ENCODE measurements around the gene LCN15.

LCN15 gene

DNA sequence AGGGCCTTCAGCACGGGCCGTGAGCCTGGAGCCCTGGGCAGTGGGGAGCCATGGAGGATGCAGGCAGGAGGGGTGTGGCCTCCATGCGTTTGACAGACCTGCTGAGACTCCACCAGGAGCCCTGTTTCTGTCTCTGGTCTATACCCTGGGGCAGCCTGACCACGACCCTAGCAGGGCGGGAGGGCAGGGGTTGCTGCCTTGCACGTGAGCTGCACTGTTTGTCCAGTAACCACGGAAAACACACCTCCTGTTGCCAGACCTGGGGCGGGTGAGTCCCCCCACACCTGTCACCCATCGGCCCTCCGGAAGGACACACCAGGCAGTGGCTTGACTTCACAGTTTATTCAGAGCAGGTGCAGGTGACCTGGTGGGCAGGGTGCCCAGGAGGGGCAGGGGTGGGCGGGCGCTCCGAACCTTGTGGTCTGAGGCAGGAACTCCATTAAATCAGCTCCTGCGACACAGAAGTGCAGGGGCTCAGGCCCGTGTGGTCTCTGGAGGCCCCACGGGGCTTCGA is 10.2 kb downstream of the LCN15 start:
- no peak for DNase-seq

- DNase-seq, result no peak
Measured at GRCh38 chr9:136753371-136754058, 10.8 kb downstream of the LCN15 start.

- no peak for DNase-seq
Measured at GRCh38 chr9:136751814-136752213, 12.5 kb downstream of the LCN15 start.

GRCh38 chr9:136751244-136751643 is 13.1 kb downstream of the LCN15 start:
- no peak for DNase-seq

- DNase-seq, result no peak
Measured at GRCh38 chr9:136750526-136750925, 13.8 kb downstream of the LCN15 start.

DNA sequence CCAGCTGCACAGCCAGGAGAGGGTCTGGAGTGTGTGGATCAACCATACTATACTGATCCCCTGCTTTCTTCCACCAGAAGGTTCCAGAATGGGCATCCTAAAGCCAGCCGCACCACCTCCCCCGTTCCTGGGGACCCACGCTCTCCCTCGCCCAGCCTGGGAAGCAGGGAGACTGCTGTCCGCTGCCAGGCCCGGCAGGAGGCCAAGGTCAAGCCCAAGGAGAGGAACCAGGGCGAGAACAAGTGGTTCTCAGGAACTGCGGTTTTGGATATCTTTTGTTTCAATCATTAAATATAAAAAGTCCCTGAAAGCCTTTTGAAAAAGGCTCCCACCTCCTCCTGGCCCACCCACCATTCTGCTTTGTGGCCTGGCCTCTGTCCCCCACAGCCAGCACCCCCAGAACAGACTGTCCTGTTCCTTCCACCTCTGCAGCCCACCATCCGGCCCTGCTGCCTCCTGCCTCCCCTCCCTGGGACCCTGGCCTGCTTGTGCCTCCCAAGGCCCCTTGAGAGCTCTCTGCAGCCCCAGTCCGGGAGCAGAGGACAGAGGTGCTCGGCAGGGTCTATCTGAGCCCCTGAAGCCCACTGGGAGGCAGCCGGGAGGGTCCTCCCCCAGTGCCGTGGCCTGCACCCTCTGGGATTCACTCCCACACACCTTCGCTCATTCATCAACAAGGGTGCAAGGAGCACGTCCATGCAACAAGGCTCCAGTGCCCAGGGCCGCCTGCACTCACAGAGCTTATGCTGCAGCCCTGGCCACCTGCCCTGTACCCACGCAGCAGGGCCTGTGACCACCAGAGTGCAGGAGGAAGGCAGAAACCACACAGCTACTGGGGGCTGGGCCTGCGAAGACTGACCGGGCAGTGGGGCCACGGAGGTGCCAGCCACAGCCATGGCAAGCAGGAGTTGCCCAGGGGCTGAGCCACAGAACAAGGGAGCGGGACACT is 15.4 kb downstream of the LCN15 start:
- DNase-seq, result no peak

DNA sequence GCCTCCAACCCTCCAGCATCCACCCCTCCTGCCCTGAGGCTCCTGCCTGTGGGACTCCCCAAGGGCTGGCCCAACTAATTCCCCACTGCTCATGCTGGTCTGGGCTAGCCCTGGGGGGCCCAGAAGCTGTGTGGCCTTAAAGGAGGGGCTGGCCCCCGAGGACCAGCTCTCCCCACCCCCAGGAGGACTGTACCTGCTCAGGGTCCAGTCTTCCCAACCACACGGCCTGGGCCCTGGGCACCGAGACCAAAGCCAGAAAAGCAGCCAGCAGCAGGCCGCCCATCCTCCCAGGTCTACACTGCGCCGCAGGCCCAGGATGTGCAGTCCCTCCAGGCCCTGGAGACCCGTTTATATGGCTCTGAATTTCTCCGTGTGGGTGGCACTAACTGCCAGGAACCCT is 16.1 kb downstream of the LCN15 start, which contains the start of gene LCN6:
Gene LCN6, minus strand, starts transcription at position 325 of the 400 bp plus-strand sequence. Its CDS starts 42 bp downstream, at position 283.
- DNase-seq, result no peak

- no peak for DNase-seq
Measured at GRCh38 chr9:136747161-136748060, 16.9 kb downstream of the LCN15 start.

DNA sequence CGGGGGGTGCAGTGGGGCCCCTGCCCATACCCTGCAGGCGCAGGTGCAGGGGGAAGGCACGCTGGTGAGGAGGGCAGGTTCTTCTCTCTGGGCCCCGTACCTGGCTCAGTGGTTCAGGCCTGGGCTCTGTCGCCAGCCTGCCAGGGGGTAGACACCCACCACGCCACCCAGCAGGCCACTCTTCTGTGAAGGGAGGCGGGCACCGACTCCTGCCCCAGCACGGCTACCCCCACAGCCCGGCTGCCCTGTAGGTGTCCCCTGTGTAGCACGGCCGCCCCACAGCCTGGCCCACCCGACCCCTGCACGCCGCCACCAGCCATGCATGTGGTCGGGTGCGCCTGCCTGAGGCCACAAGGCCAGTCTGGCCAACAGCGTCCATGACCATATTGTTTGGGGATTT is 17.7 kb downstream of the LCN15 start:
- DNase-seq, result no peak

- DNase-seq, result no peak
Measured at GRCh38 chr9:136746155-136746490, 18.2 kb downstream of the LCN15 start.

GRCh38 chr9:136745389-136746154 is 18.7 kb downstream of the LCN15 start:
- DNase-seq, result no peak

- no peak for DNase-seq
Measured at GRCh38 chr9:136744773-136745172, 19.5 kb downstream of the LCN15 start.

DNA sequence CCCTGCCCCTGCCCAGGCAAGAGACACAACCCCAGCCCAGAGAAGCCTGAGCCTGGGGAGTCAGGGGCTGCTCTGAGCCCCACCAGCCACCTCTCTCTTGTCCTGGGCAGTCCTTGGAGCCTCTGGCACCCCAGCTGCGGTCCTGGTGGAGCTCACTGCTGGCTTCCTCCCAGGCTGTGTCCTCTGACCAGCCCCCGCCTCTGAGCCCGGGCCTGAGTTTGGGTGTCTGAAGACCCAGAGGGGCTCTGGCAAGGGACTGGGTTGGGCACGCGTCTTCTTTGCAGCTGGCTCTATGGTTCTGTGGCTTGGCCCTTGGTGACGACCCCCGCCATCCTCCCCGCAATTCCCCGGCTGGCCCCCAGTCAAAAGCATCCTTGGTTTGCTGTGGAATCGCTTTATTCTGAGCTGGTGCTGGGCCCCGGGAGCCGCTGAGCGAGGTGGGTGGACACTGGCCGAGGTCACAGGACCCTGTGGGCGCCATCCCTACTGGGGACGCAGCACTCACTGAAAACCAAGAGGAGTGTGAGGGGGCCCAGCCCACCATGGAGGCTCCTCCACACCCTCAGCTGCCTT is 20.6 kb downstream of the LCN15 start:
- DNase-seq, result no peak

DNA sequence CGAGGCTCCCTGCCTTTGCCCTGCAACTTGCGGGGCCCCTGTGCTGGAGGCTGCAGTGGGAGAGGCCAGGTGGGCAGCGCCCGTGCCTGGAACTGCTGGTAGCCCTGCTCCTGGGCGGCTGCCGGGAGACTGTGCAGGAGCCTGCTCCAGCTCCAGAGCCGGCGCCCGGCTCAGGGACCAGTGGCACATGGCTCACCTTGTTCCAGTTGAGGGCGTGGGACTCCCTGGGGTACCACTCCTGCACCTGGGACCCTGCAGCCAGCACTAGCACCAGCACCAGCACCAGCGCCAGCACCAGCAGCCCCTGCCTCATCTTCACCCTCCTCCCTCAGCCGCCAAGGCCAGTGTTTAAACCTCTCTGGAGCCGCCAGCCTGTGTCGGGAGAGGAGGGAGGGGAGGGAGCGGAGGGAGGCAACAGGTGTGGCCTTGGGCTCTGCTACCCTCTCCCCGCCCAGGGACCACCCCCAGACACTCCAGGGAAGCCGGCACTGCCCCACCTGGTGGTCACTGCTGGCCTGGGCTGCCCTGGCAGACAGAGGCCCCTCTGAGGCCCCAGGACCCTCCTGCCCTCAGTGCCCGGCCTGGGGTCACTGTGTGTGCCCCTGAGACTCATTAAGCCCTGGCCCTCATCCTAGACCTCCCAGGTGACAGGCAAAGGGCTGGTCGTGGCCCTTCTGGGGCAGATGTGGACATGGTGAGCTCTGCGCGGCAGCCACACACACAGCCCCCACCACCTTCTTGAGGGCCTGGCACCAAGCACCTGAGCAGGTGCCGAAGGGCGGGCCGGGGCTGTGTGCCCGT is 21.5 kb downstream of the LCN15 start, which contains the start of gene LCN10:
Gene LCN10, minus strand, starts transcription at position 350 of the 801 bp plus-strand sequence. Its CDS starts 37 bp downstream, at position 313.
- no peak for DNase-seq

GRCh38 chr9:136741883-136742571 is 22.3 kb downstream of the LCN15 start:
- DNase-seq, result no peak

- DNase-seq, result no peak
Measured at GRCh38 chr9:136740971-136741882, 23.1 kb downstream of the LCN15 start.

DNA sequence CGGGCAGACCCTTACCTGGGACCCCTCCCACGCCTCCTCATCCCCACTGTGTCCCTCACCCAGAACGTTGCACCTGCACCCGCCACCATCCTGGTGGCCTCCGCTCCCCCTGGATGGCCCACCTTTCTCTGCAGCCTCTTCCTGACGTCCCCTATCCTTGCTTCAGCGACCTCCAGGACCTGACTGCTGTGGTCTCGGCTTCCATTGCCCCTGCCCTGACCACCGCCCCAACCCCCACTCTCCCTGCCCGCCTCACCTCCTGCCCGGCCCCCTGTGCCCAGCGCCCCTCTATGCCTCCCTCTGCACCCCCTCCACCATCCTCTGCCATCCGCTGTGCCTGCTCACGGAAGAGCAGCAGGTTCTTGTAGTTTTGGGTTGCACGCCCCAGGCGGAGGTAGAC is 23.8 kb downstream of the LCN15 start:
- no peak for DNase-seq

DNA sequence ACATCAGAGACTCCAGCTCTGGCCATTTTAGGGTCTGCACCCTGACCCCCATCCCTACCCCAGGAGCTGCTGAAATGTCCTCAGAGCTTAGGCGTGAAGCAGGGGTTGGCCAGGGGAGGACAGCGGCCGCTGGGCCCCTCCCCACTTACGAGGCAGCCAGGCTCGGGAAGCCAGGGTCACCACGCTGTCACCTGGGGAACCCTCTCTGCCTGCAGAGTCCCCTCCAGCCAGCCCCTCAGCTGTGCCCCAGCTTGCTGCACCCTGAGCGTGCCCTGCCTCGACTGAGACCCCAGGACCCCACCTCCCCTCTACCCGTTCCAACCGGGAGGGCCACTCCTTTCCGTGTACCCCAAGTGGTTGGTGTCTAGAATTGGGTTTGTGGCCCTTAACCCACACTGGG is 24.2 kb downstream of the LCN15 start:
- DNase-seq, result no peak

GRCh38 chr9:136739509-136739908 is 24.8 kb downstream of the LCN15 start:
- DNase-seq, result no peak

Data from CD4-positive, alpha-beta T cell treated with Interleukin-17A for 1 hour (primary cell).